ENCODE measurements around the gene OR5V1.
"Not testable (repeated sequence)": the region's sequence is repeated elsewhere in the genome, so short reads cannot be mapped to it uniquely, and the experiment has no call there.

The OR5V1 gene

GRCh38 chr6:29368765-29369164 lies at the start of gene OR5V1:
OR5V1 (minus strand) TSS chr6:29368865; CDS start chr6:29356195, 12,670 bp downstream.
- TF ChIP-seq Cebpa-rat (IDR thresholded peaks at IDR 0.05): no peak

GRCh38 chr6:29414588-29414987 lies 45.9 kb upstream of the OR5V1 start, which contains the start of gene OR12D1:
OR12D1 (plus strand) TSS chr6:29414928.
- Histone ChIP-seq H3K4me2 (no peak within 1 kb of the TSS), H3K4me3 (no peak within 1 kb of the TSS), H3K27ac (no peak within 1 kb of the TSS), H3K27me3 (no peaks in the 10 kb centered on the region), H3K9me3 (peaks cover 27% of the 10 kb centered on the region), H3K4me1 (no peaks in the 10 kb centered on the region), H3K36me3 (no peaks in the 10 kb centered on the region), H3K9ac (no peak within 1 kb of the TSS), H4K20me1 (no peaks in the 10 kb centered on the region)
- no peak for TF ChIP-seq Cebpa-rat (IDR thresholded peaks at IDR 0.05)

More at GRCh38 chr6:29368765-29369164, at the start of gene OR5V1:
- H3K9me3 ChIP-seq: no peaks in the 10 kb centered on the region
- H3K27me3 ChIP-seq: no peaks in the 10 kb centered on the region
- H3K4me2 ChIP-seq: no peak within 1 kb of the TSS
- H3K27ac ChIP-seq: no peak within 1 kb of the TSS
- no peaks in the 10 kb centered on the region for H3K4me1 ChIP-seq
- no peak within 1 kb of the TSS for H3K9ac ChIP-seq
- no peaks in the 10 kb centered on the region for H3K36me3 ChIP-seq
- no peak within 1 kb of the TSS for H3K4me3 ChIP-seq
- H4K20me1 ChIP-seq: no peaks in the 10 kb centered on the region

- H3K4me2 ChIP-seq: no peak overlapping the region
- no peak overlapping the region for H3K4me3 ChIP-seq
- no peak overlapping the region for H3K27ac ChIP-seq
- no peak for TF ChIP-seq Cebpa-rat (IDR thresholded peaks at IDR 0.05)
- H3K9me3 ChIP-seq: no peaks in the 10 kb centered on the region
- H3K9ac ChIP-seq: no peak overlapping the region
- H4K20me1 ChIP-seq: no peaks in the 10 kb centered on the region
- no peaks in the 10 kb centered on the region for H3K36me3 ChIP-seq
- H3K4me1 ChIP-seq: no peaks in the 10 kb centered on the region
- no peaks in the 10 kb centered on the region for H3K27me3 ChIP-seq
Observed at GRCh38 chr6:29403801-29404200, 35.1 kb upstream of the OR5V1 start.

GRCh38 chr6:29399525-29399924 lies 30.9 kb upstream of the OR5V1 start:
- no peak overlapping the region for H3K9ac ChIP-seq
- no peaks in the 10 kb centered on the region for H3K27me3 ChIP-seq
- H3K36me3 ChIP-seq: no peaks in the 10 kb centered on the region
- H3K4me1 ChIP-seq: no peaks in the 10 kb centered on the region
- no peak overlapping the region for H3K4me2 ChIP-seq
- H4K20me1 ChIP-seq: no peaks in the 10 kb centered on the region
- no peak overlapping the region for H3K27ac ChIP-seq
- H3K9me3 ChIP-seq: no peaks in the 10 kb centered on the region
- TF ChIP-seq Cebpa-rat (IDR thresholded peaks at IDR 0.05): no peak
- no peak overlapping the region for H3K4me3 ChIP-seq

GRCh38 chr6:29395331-29395730 lies 26.7 kb upstream of the OR5V1 start, which contains the start of gene OR12D2:
OR12D2 (plus strand) TSS chr6:29395631; CDS start chr6:29396700, 1,069 bp downstream.
- Histone ChIP-seq H3K36me3 (no peaks in the 10 kb centered on the region), H3K27ac (no peak within 1 kb of the TSS), H3K4me2 (no peak within 1 kb of the TSS), H3K9me3 (no peaks in the 10 kb centered on the region), H3K4me1 (no peaks in the 10 kb centered on the region), H4K20me1 (no peaks in the 10 kb centered on the region), H3K9ac (no peak within 1 kb of the TSS), H3K4me3 (no peak within 1 kb of the TSS), H3K27me3 (no peaks in the 10 kb centered on the region)
- TF ChIP-seq Cebpa-rat (IDR thresholded peaks at IDR 0.05): no peak

- no peaks in the 10 kb centered on the region for H4K20me1 ChIP-seq
- no peak overlapping the region for H3K4me2 ChIP-seq
- TF ChIP-seq Cebpa-rat (IDR thresholded peaks at IDR 0.05): no peak
- no peak overlapping the region for H3K4me3 ChIP-seq
- H3K27ac ChIP-seq: no peak overlapping the region
- no peaks in the 10 kb centered on the region for H3K36me3 ChIP-seq
- H3K27me3 ChIP-seq: no peaks in the 10 kb centered on the region
- H3K4me1 ChIP-seq: no peaks in the 10 kb centered on the region
- no peaks in the 10 kb centered on the region for H3K9me3 ChIP-seq
- H3K9ac ChIP-seq: no peak overlapping the region
Observed at GRCh38 chr6:29388533-29388932, 19.9 kb upstream of the OR5V1 start.

- Histone ChIP-seq H3K27ac (no peak overlapping the region), H3K9me3 (no peaks in the 10 kb centered on the region), H3K9ac (no peak overlapping the region), H3K4me3 (no peak overlapping the region), H3K4me1 (no peaks in the 10 kb centered on the region), H3K27me3 (no peaks in the 10 kb centered on the region), H3K36me3 (no peaks in the 10 kb centered on the region), H3K4me2 (no peak overlapping the region), H4K20me1 (no peaks in the 10 kb centered on the region)
- TF ChIP-seq Cebpa-rat (IDR thresholded peaks at IDR 0.05): no peak
Observed at GRCh38 chr6:29376003-29376402, 7.3 kb upstream of the OR5V1 start.

GRCh38 chr6:29375191-29375590 lies 6.5 kb upstream of the OR5V1 start, which contains the start of gene OR12D3:
OR12D3 (minus strand) TSS chr6:29375291; CDS start chr6:29375287, 4 bp downstream.
- no peak within 1 kb of the TSS for H3K27ac ChIP-seq
- no peak for TF ChIP-seq Cebpa-rat (IDR thresholded peaks at IDR 0.05)
- H3K9me3 ChIP-seq: no peaks in the 10 kb centered on the region
- H3K36me3 ChIP-seq: no peaks in the 10 kb centered on the region
- H3K4me3 ChIP-seq: no peak within 1 kb of the TSS
- no peak within 1 kb of the TSS for H3K9ac ChIP-seq
- H3K27me3 ChIP-seq: no peaks in the 10 kb centered on the region
- no peaks in the 10 kb centered on the region for H3K4me1 ChIP-seq
- no peaks in the 10 kb centered on the region for H4K20me1 ChIP-seq
- H3K4me2 ChIP-seq: no peak within 1 kb of the TSS

GRCh38 chr6:29355603-29356002 lies 13.1 kb downstream of the OR5V1 start:
- no peak for TF ChIP-seq Cebpa-rat (IDR thresholded peaks at IDR 0.05)

GRCh38 chr6:29354980-29355379 lies 13.7 kb downstream of the OR5V1 start:
- Histone ChIP-seq H3K36me3 (no peaks in the 10 kb centered on the region), H3K27me3 (no peaks in the 10 kb centered on the region), H4K20me1 (no peaks in the 10 kb centered on the region), H3K4me2 (no peak overlapping the region), H3K9ac (no peak overlapping the region), H3K27ac (no peak overlapping the region), H3K4me3 (no peak overlapping the region), H3K9me3 (no peaks in the 10 kb centered on the region), H3K4me1 (no peaks in the 10 kb centered on the region)
- no peak for TF ChIP-seq Cebpa-rat (IDR thresholded peaks at IDR 0.05)

More at GRCh38 chr6:29355603-29356002, 13.1 kb downstream of the OR5V1 start:
- Histone ChIP-seq H3K4me3 (no peak overlapping the region), H3K4me2 (no peak overlapping the region), H4K20me1 (no peaks in the 10 kb centered on the region), H3K4me1 (no peaks in the 10 kb centered on the region), H3K9ac (no peak overlapping the region), H3K36me3 (no peaks in the 10 kb centered on the region), H3K27ac (no peak overlapping the region), H3K27me3 (no peaks in the 10 kb centered on the region), H3K9me3 (no peaks in the 10 kb centered on the region)

GRCh38 chr6:29349348-29349747 lies 19.3 kb downstream of the OR5V1 start:
- H3K27me3 ChIP-seq, H3K4me1 ChIP-seq, H3K9ac ChIP-seq, H3K9me3 ChIP-seq, H3K36me3 ChIP-seq, H3K4me2 ChIP-seq, H3K4me3 ChIP-seq, H3K27ac ChIP-seq, H4K20me1 ChIP-seq: not testable (repeated sequence)
